ENCODE data around the gene AGO3. TPM values are rescaled to one million over a fixed set of nuclear protein-coding genes. Genes with fewer than 3 reads are reported as not detected.

AGO3 gene
- total RNA-seq, 2 donors from 2014 or later, result 47.5 to 49.9 TPM

DNA sequence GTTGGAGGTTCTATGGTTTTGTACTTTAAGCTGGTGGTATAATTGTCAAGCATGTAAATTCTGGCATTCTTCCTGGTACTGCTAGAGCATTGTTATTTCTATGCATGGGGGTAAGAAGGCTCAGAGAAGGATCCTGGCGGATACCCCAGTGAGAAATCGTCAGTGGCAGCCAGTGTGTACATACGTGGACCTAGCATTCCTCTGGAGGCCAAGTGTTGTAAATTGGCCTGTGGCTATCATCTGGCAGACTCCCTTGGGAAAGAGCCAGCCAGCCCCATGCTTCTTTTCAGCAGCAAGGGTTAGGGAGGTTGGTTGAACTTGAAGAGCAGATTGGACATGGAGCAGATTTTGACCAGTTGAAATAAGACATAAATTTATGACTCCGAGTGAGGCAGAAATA is 5.2 kb upstream of the AGO3 start:
- no peak overlapping the region for H3K27ac ChIP-seq
- no peaks in the 10 kb centered on the region for H3K9me3 ChIP-seq
- DNase-seq (ENCODE audit: low spot score) (no peak), ATAC-seq (ENCODE audit: insufficient number of reproducible peaks, low FRiP score, low read depth) (no peak)
- H3K4me1 ChIP-seq (ENCODE audit: control insufficient read depth in 1 of 2, low read depth in 2 of 2), result peaks cover 5 to 8% of the 10 kb centered on the region in 2 donors
- H3K36me3 ChIP-seq, result peaks cover 5% of the 10 kb centered on the region
- H3K27me3 ChIP-seq (replicated peaks; ENCODE audit: insufficient read depth), result no peaks in the 10 kb centered on the region
- no peak overlapping the region for H3K4me3 ChIP-seq
- TF ChIP-seq, protein P1, sequence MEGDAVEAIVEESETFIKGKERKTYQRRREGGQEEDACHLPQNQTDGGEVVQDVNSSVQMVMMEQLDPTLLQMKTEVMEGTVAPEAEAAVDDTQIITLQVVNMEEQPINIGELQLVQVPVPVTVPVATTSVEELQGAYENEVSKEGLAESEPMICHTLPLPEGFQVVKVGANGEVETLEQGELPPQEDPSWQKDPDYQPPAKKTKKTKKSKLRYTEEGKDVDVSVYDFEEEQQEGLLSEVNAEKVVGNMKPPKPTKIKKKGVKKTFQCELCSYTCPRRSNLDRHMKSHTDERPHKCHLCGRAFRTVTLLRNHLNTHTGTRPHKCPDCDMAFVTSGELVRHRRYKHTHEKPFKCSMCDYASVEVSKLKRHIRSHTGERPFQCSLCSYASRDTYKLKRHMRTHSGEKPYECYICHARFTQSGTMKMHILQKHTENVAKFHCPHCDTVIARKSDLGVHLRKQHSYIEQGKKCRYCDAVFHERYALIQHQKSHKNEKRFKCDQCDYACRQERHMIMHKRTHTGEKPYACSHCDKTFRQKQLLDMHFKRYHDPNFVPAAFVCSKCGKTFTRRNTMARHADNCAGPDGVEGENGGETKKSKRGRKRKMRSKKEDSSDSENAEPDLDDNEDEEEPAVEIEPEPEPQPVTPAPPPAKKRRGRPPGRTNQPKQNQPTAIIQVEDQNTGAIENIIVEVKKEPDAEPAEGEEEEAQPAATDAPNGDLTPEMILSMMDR (IDR thresholded peaks at IDR 0.05), result no peak

DNA sequence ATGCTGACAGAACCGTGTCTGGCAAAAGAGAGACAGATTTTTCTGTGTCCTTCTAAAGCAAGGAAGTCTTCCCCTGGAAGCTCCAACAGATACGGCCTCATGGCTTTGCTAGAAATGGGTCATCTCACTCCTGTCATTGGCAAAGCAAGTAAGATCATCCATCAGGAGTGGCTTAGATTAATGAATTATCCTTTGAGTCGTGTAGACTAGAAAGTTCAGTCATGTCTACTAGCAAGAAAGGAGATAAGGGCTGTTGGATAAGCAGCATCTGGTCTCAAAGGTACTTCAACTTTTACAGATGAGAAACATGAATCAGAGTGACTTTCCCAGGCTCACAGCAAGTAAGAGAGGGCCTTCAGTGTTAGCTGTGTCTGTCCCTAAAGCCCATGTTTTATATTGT is 3.4 kb upstream of the AGO3 start:
- Histone ChIP-seq H3K4me1 (ENCODE audit: control insufficient read depth in 1 of 2, low read depth in 2 of 2) (peaks cover 9 to 16% of the 10 kb centered on the region in 2 donors), H3K27me3 (replicated peaks; ENCODE audit: insufficient read depth) (no peaks in the 10 kb centered on the region), H3K27ac (no peak overlapping the region), H3K9me3 (no peaks in the 10 kb centered on the region), H3K4me3 (no peak overlapping the region), H3K36me3 (no peaks in the 10 kb centered on the region)
- DNase-seq (ENCODE audit: low spot score) (no peak), ATAC-seq (ENCODE audit: insufficient number of reproducible peaks, low FRiP score, low read depth) (no peak)
- TF ChIP-seq, protein P1 (IDR thresholded peaks at IDR 0.05), result no peak

DNA sequence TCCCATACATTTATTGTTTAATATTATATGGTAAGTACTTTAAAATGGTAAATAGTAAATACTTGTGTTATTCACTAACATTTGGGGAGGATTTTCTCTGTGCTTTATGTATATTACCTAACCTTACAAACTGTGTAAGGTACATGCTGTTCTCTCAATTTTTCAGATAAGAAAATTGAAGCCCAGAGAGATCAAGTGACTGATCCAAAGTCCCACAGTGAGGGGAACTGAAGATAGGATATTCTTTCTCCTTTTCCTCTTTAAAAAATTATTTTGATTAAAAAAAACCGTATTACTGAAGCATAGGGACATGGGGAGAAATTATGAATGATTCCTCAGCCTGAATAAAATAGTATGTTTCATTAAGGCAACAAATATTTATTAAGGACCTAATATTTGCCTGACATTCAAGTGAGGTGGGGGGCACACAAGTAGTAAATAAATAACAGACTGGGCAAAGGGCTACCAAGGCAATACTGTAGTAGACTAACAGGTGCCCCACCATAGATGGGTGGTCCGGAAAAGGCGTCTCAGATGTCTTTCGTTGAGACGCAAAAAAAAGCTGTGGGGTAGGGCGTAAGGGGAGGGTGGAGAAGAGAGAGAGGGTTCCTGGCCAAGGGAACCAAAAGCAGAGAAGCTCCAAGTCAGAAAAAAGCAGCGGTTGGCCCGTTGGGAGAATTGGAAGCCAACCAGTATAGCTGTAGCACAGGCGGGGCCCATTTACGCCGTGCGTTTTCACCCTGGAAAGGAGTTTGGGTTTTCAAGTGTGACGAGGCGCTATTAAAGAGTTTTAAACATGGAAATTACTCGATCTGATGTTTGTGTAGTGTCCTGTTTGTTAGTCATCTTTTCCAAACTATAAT is 944 bp upstream of the AGO3 start:
- peak overlapping the region; percentile 97 to 99 for H3K27ac ChIP-seq
- H3K27me3 ChIP-seq (replicated peaks; ENCODE audit: insufficient read depth), result no peaks in the 10 kb centered on the region
- H3K4me1 ChIP-seq (ENCODE audit: control insufficient read depth in 1 of 2, low read depth in 2 of 2), result peaks cover 11 to 32% of the 10 kb centered on the region in 2 donors
- no peaks in the 10 kb centered on the region for H3K9me3 ChIP-seq
- peak overlapping the region; percentile 84 for H3K4me3 ChIP-seq
- TF ChIP-seq, protein P1 (IDR thresholded peaks at IDR 0.05), result no peak
- no peak for ATAC-seq (ENCODE audit: insufficient number of reproducible peaks, low FRiP score, low read depth)
- no peak for DNase-seq (ENCODE audit: low spot score)
- H3K36me3 ChIP-seq, result no peaks in the 10 kb centered on the region

DNA sequence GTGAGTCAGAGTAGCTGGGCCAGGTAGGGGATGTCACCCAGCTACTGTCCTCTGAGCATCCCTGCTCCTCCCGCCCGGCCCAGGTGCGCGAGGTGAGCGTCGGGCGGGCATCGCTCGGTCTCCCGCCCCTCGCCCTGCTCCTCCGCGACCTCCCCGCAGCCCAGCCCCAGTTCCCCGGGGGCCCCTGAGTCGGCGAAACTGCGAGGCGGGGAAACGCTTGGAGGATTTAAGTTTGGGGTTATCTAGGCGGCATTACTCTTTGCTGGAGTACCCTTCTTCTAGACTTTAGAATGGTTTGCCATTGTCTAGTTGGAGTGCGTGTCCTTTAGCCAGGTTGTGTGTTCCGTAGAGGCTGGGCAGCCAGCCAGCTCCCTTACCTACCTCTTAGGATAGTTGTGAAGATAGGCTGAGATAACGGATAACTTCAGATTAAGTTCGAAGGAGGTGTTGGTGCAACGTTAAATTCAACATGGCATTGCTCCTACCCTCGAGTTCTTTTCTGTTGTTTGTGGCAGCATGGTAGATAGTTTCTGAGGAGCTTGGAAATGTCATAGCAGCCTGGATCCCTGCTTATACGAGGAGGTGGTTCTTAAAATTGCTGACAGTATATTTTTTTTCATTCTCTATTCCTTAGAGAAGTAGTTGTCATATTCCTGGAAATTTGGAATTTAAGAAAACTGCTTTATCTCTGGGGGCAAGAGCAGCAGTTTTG is 697 bp downstream of the AGO3 start:
- no peaks in the 10 kb centered on the region for H3K36me3 ChIP-seq
- no peak for ATAC-seq (ENCODE audit: insufficient number of reproducible peaks, low FRiP score, low read depth)
- H3K27me3 ChIP-seq (replicated peaks; ENCODE audit: insufficient read depth), result no peaks in the 10 kb centered on the region
- DNase-seq (ENCODE audit: low spot score), result no peak
- H3K27ac ChIP-seq, result peak overlapping the region; percentile 97 to 99
- H3K4me1 ChIP-seq (ENCODE audit: control insufficient read depth in 1 of 2, low read depth in 2 of 2), result peaks cover 19 to 32% of the 10 kb centered on the region in 2 donors
- peak overlapping the region; percentile 84 for H3K4me3 ChIP-seq
- H3K9me3 ChIP-seq, result no peaks in the 10 kb centered on the region
- TF ChIP-seq, protein P1 (IDR thresholded peaks at IDR 0.05), result no peak

DNA sequence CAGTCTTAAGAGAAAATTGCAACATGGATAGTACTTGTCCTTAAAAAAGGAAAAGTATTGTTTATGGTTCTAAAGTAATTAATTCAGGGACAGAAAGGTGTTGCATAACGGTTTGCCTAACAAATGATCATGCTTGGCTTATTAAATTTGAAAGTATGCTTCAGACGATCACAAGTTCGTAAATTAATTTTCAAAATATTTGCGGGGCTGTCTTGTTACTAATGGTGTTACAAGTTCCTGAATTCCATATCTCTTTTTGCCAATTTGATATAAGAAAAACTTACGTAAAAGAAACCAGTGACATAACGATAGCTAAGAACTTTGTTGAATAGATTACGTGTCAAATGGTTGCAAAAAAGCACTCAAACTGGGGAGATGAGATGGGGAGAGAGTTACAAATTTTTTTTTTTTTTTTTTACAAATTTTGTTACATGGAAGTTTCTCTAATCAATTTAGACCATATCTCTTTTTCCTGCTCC is 1.3 kb downstream of the AGO3 start:
- DNase-seq (ENCODE audit: low spot score), result no peak
- TF ChIP-seq, protein P1 (IDR thresholded peaks at IDR 0.05), result no peak
- Histone ChIP-seq H3K4me3 (peak overlapping the region; percentile 84), H3K27me3 (replicated peaks; ENCODE audit: insufficient read depth) (no peaks in the 10 kb centered on the region), H3K36me3 (no peaks in the 10 kb centered on the region), H3K27ac (no peak overlapping the region), H3K9me3 (no peaks in the 10 kb centered on the region), H3K4me1 (ENCODE audit: control insufficient read depth in 1 of 2, low read depth in 2 of 2) (peaks cover 20 to 32% of the 10 kb centered on the region in 2 donors)
- no peak for ATAC-seq (ENCODE audit: insufficient number of reproducible peaks, low FRiP score, low read depth)
